Activated CD4-positive, alpha-beta T cell treated with anti-CD3 and anti-CD28 coated beads for 24 hours (primary cell): ENCODE data around the gene PLD3.

ENCODE experiments used
- DNase-seq, 2 donors: peaks; one replicate each; pipeline ENCODE4 v3.0.0-alpha.2; 2020; ENCODE audit warnings: low read depth in 2 of 2

Gene PLD3

GRCh38 chr19:40348125-40348913 lies at the start of gene PLD3, which contains the start of gene C19orf47:
PLD3 (plus strand) TSS chr19:40348695; CDS start chr19:40366484, 17,789 bp downstream.
C19orf47 (minus strand) TSS chr19:40348397; CDS start chr19:40341857, 6,540 bp downstream.
- DNase-seq: peak; percentile 96 to 97

GRCh38 chr19:40300668-40301067 lies 47.8 kb upstream of the PLD3 start:
- DNase-seq: no peak

- DNase-seq: no peak
These were observed 46.1 kb upstream of the PLD3 start for GRCh38 chr19:40302224-40303011.

GRCh38 chr19:40303765-40304164 lies 44.7 kb upstream of the PLD3 start:
- no peak for DNase-seq

- DNase-seq: no peak
These were observed 44.2 kb upstream of the PLD3 start for GRCh38 chr19:40304306-40304705.

GRCh38 chr19:40305403-40305802 lies 43.1 kb upstream of the PLD3 start:
- peak; percentile 58 to 60 for DNase-seq

- DNase-seq: no peak
These were observed 38.8 kb upstream of the PLD3 start for GRCh38 chr19:40309666-40310065.

- DNase-seq: no peak
These were observed 36.0 kb upstream of the PLD3 start for GRCh38 chr19:40312533-40312932.

GRCh38 chr19:40313229-40313983 lies 35.1 kb upstream of the PLD3 start:
- DNase-seq: no peak

- DNase-seq: no peak
These were observed 33.8 kb upstream of the PLD3 start for GRCh38 chr19:40314656-40315055.

GRCh38 chr19:40315812-40316470 lies 32.6 kb upstream of the PLD3 start:
- DNase-seq: no peak

GRCh38 chr19:40317338-40317737 lies 31.2 kb upstream of the PLD3 start:
- no peak for DNase-seq

GRCh38 chr19:40320558-40320935 lies 27.9 kb upstream of the PLD3 start:
- no peak for DNase-seq

- DNase-seq: no peak
These were observed 27.4 kb upstream of the PLD3 start for GRCh38 chr19:40321076-40321475.

- DNase-seq: no peak
These were observed 26.8 kb upstream of the PLD3 start for GRCh38 chr19:40321566-40322270.

GRCh38 chr19:40322271-40322610 lies 26.3 kb upstream of the PLD3 start:
- DNase-seq: no peak

- DNase-seq: no peak
These were observed 25.4 kb upstream of the PLD3 start for GRCh38 chr19:40322951-40323615.

GRCh38 chr19:40323705-40324104 lies 24.8 kb upstream of the PLD3 start:
- no peak for DNase-seq

GRCh38 chr19:40326201-40326600 lies 22.3 kb upstream of the PLD3 start:
- no peak for DNase-seq

GRCh38 chr19:40331052-40331451 lies 17.4 kb upstream of the PLD3 start:
- no peak for DNase-seq

- DNase-seq: no peak
These were observed 15.8 kb upstream of the PLD3 start for GRCh38 chr19:40332669-40333068.
